Subcutaneous abdominal adipose tissue (tissue), 5 donors: Measurements from ENCODE around the gene IARS1.

ENCODE experiments used
- H3K27ac ChIP-seq: one replicate; pipeline ENCODE4 v1.7.0; 2013; ENCODE audit warnings: low read depth, mild to moderate bottlenecking, inconsistent platforms, low read length, moderate library complexity
- H3K27me3 ChIP-seq, 5 donors: one replicate each; pipeline ENCODE4 v1.7.0; 2013; ENCODE audit warnings: low read length in 5 of 5, inconsistent platforms in 1 of 5; ENCODE audit not compliant: control insufficient read depth in 5 of 5, insufficient read depth in 4 of 5
- H3K36me3 ChIP-seq, 5 donors: one replicate each; pipeline ENCODE4 v1.7.0; 2013; ENCODE audit warnings: low read length in 5 of 5; ENCODE audit not compliant: control insufficient read depth in 5 of 5, insufficient read depth in 5 of 5
- H3K4me1 ChIP-seq, 5 donors: one replicate each; pipeline ENCODE4 v1.7.0; 2013; ENCODE audit warnings: low read length in 5 of 5, mild to moderate bottlenecking in 3 of 5, moderate library complexity in 1 of 5; ENCODE audit not compliant: control insufficient read depth in 5 of 5, insufficient read depth in 5 of 5
- H3K4me3 ChIP-seq, 5 donors: one replicate each; pipeline ENCODE4 v1.7.0; 2013; ENCODE audit warnings: low read length in 5 of 5, low read depth in 1 of 5
- H3K9ac ChIP-seq, 5 donors: one replicate each; pipeline ENCODE4 v1.7.0; 2013; ENCODE audit warnings: low read length in 5 of 5, mild to moderate bottlenecking in 4 of 5, moderate library complexity in 3 of 5
- H3K9me3 ChIP-seq, 5 donors: one replicate each; pipeline ENCODE4 v1.7.0; 2013; ENCODE audit warnings: low read length in 5 of 5; ENCODE audit not compliant: control insufficient read depth in 5 of 5
- donor health status: healthy.
- donor health status: healthy.
- donor health status: healthy.
- donor health status: healthy.
- donor health status: healthy.

The IARS1 gene

DNA sequence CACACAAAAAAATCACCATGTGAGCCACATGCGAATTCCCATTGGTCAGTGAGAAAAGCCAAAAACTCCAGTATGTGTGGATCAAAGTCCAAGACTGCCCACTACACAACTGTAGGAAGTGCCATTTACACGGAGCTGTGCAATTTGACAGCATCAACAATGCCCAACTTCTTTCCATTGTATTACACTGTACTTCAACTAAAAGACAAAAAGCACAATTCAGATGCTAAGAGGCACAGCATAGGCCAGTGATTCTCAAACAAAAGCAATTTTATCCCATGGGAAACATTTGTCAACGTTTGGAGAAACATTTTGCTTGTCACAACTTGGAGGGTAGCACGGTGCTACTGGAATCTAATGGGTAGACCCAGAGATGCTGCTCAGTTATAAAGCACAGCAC is 39.8 kb downstream of the IARS1 start:
- Histone ChIP-seq H3K9me3 (no peaks in the 10 kb centered on the region), H3K9ac (no peak overlapping the region), H3K27me3 (no peaks in the 10 kb centered on the region), H3K4me3 (no peak overlapping the region), H3K4me1 (no peaks in the 10 kb centered on the region), H3K27ac (no peak overlapping the region), H3K36me3 (peaks cover 41 to 98% (median 94%) of the 10 kb centered on the region in 5 donors)

DNA sequence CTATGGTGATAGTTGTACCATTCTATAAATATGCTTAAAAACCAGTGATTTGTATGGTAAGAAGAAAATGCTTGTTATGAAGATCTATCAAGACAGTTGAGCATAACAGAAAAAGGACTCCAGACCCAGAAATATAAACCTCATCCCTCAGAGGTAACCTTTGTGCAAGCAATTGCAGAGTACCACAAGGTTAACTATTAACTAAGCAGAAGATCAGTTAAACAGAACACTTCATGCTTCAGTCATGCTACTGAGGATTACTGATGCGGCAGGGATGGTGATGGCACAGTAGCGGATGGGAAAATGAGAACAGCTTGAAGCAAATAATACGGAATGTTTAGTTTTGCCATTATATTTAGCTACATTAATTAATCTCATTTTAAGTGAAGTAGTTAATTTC is 45.5 kb downstream of the IARS1 start:
- H3K4me3 ChIP-seq: no peak overlapping the region
- no peaks in the 10 kb centered on the region for H3K9me3 ChIP-seq
- no peaks in the 10 kb centered on the region for H3K4me1 ChIP-seq
- H3K9ac ChIP-seq: no peak overlapping the region
- H3K27me3 ChIP-seq: no peaks in the 10 kb centered on the region
- no peak overlapping the region for H3K27ac ChIP-seq
- H3K36me3 ChIP-seq: peaks cover 49 to 97% (median 91%) of the 10 kb centered on the region in 5 donors

DNA sequence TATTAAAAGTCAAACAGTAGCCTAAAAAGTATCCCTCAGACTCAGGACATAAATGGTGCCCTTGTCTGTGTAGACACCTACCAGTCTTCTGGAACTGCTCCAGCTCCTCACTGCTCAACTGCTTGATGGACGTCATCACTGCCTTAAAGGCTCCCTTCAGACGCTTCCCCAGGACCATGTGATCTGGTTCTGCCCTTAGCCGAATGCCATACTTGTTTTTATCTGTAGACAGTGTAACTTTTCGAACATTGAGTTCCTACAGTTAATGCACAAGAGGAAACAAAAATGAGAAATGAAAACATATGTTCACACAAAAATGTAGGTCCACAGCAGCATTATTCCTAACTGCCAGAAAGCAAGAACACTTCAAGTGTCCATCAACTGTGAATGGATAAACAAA is 46.2 kb downstream of the IARS1 start:
- no peaks in the 10 kb centered on the region for H3K27me3 ChIP-seq
- peaks cover 52 to 97% (median 92%) of the 10 kb centered on the region in 5 donors for H3K36me3 ChIP-seq
- H3K9ac ChIP-seq: no peak overlapping the region
- H3K9me3 ChIP-seq: no peaks in the 10 kb centered on the region
- H3K4me1 ChIP-seq: no peaks in the 10 kb centered on the region
- H3K27ac ChIP-seq: no peak overlapping the region
- no peak overlapping the region for H3K4me3 ChIP-seq

DNA sequence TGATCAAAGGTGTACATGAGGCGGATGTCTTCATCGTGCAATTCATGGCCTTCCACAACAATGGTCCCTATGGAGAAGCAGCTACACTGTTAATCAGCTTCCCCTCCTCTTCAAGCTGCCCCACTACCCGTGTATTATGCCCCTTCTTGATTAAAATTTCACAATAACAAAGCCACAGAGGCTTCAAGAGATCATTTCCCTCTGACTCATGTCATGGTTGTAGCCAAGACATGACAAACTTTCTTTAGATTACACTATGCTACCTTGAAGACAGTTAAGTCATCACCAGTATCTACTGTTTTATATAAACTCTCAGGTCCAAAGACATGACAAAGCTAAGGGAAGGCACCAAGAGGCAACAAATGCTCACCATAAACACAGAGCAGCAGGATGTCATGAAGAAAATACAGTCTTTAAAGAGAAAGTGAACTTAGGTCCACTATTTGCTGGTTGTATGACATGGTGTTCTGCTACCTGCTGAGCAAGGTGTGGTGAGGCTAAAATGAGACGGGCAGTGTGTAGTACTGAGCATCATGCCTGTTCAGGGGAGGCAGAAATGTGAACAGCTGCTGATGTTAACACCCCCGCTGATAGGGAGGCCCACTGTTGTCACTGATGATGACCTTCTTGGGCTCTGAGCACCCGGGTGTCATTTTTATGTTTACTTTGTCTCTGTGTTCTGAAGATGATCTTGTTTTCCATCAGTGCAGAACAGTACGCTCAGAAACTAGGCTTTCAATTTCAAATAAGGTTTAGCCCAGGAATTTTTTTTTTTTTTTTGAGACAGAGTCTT is 48.3 kb downstream of the IARS1 start:
- peaks cover 56 to 97% (median 93%) of the 10 kb centered on the region in 5 donors for H3K36me3 ChIP-seq
- H3K27me3 ChIP-seq: no peaks in the 10 kb centered on the region
- no peak overlapping the region for H3K9ac ChIP-seq
- no peaks in the 10 kb centered on the region for H3K9me3 ChIP-seq
- no peak overlapping the region for H3K4me3 ChIP-seq
- H3K4me1 ChIP-seq: no peaks in the 10 kb centered on the region
- H3K27ac ChIP-seq: no peak overlapping the region
